Stimulated activated CD8-positive, alpha-beta memory T cell treated with anti-CD3 and anti-CD28 coated beads, Interleukin-4, amount 100 ng/mL, for 24 hours (primary cell): Measurements from ENCODE around the gene CRYGD.

Experiments used
- DNase-seq: peaks from one replicate; pipeline ENCODE4 v3.0.0-alpha.2; 2020; ENCODE audit warnings: low read depth

CRYGD gene

DNA sequence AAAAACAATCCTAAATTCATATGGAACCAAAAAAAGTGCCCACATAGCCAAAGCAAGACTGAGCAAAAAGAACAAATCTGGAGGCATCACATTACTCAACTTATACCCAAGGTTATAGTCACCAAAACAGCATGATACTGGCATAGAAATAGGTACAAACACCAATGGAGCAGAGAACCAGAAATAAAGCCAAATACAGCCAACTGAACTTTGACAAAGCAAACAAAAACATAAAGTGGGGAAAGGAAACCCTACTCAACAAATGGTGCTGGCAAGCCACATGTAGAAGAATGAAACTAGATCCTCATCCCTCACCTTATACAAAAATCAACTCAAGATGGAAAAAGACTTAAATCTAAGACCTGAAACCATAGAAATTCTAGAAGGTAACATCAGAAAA is 40.5 kb downstream of the CRYGD start:
- no peak for DNase-seq

DNA sequence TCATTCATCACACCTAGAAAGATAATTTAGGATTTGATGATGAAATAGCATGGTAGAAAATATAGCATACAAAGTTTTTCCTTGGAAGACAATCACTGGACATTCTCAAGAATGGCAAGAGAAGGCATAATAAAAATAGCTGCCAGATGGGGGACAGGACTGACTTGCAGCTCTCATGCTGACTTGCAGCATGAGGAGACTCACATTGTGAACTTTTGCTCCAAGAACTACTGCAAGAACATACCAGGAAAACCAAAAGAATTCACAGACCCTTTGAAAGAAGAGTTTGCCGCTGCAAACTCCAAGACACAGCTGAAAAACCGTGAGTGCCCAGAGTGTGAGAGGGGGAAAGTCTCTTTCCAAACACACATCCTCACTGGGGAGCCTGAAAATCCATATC is 47.0 kb downstream of the CRYGD start:
- no peak for DNase-seq

- DNase-seq: no peak
Observed at GRCh38 chr2:208074610-208075356, 49.5 kb downstream of the CRYGD start.

DNA sequence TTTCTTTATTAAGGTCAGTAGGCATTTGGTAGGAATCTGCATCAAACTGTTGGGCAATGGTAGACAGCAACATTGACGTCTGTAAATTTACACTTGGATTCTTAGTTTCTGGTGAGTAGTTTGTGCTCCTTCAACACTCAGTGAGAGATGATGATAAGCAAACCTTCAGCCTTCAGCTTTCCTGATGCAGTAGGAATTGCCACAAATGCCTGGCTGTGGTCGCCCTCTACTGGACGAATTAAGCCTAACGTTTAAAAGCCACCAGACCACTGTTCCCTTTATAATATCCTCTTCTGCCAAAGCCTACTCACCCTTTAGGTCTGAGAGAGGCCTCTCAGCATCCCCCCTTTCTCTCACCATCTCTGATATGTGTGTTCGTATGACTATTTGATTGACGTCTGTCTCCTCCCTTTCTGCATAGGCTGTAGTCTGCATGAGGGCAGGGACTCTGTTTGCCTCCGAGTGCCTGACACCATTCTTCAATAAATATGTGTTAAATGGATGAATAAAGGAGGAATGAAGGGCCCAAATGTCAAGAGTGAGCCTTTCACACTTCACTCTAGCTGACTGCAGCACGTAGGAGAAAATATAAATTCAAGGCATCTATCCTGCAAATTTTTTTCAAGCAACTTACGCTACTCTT is 52.0 kb downstream of the CRYGD start:
- DNase-seq: peak; percentile 30
